Measurements from ENCODE around the gene CTNNA2.

CTNNA2 gene

GRCh38 chr2:80410346-80410745, 897.5 kb downstream of the CTNNA2 start:
- no peak for TF ChIP-seq CTCF (IDR thresholded peaks at IDR 0.05; ENCODE audit: borderline replicate concordance, insufficient read depth, low read depth, low read length)
- no peak overlapping the region for H3K4me3 ChIP-seq (ENCODE audit: low read depth, low read length)

GRCh38 chr2:80413136-80413535, 900.3 kb downstream of the CTNNA2 start:
- H3K4me3 ChIP-seq (ENCODE audit: low read depth, low read length), result no peak overlapping the region
- no peak for TF ChIP-seq CTCF (IDR thresholded peaks at IDR 0.05; ENCODE audit: borderline replicate concordance, insufficient read depth, low read depth, low read length)

- TF ChIP-seq CTCF (IDR thresholded peaks at IDR 0.05; ENCODE audit: borderline replicate concordance, insufficient read depth, low read depth, low read length), result no peak
Measured at GRCh38 chr2:80417737-80418136, 904.9 kb downstream of the CTNNA2 start.

GRCh38 chr2:80420530-80421208, 907.8 kb downstream of the CTNNA2 start:
- TF ChIP-seq CTCF (IDR thresholded peaks at IDR 0.05; ENCODE audit: borderline replicate concordance, insufficient read depth, low read depth, low read length), result no peak
- H3K4me3 ChIP-seq (ENCODE audit: low read depth, low read length), result no peak overlapping the region

More at GRCh38 chr2:80417737-80418136, 904.9 kb downstream of the CTNNA2 start:
- no peak overlapping the region for H3K4me3 ChIP-seq (ENCODE audit: low read depth, low read length)

GRCh38 chr2:80429251-80429650, 916.4 kb downstream of the CTNNA2 start:
- H3K4me3 ChIP-seq (ENCODE audit: low read depth, low read length), result no peak overlapping the region
- TF ChIP-seq CTCF (IDR thresholded peaks at IDR 0.05; ENCODE audit: borderline replicate concordance, insufficient read depth, low read depth, low read length), result no peak

GRCh38 chr2:80437959-80438358, 925.1 kb downstream of the CTNNA2 start:
- H3K4me3 ChIP-seq (ENCODE audit: low read depth, low read length), result no peak overlapping the region
- no peak for TF ChIP-seq CTCF (IDR thresholded peaks at IDR 0.05; ENCODE audit: borderline replicate concordance, insufficient read depth, low read depth, low read length)

- no peak for TF ChIP-seq CTCF (IDR thresholded peaks at IDR 0.05; ENCODE audit: borderline replicate concordance, insufficient read depth, low read depth, low read length)
- no peak overlapping the region for H3K4me3 ChIP-seq (ENCODE audit: low read depth, low read length)
Measured at GRCh38 chr2:80438686-80439085, 925.8 kb downstream of the CTNNA2 start.
